H1 (cell line): ENCODE data around the gene UTP3. TPM values are rescaled to one million over a fixed set of nuclear protein-coding genes. Genes with fewer than 3 reads are reported as not detected.

ENCODE experiments used
- CTCF ChIA-PET: fragments of 300-600 bp; sonication (Branson Sonifier 250); formaldehyde crosslinking; loops from one replicate; lab custom pipeline; 2021; ENCODE audit not compliant: partially characterized antibody; lab: Charles Lee
- POLR2A ChIA-PET: fragments of 300-600 bp; sonication (Branson Sonifier 250); formaldehyde crosslinking; loops from one replicate; lab custom pipeline; 2021; ENCODE audit warnings: inconsistent platforms; ENCODE audit not compliant: partially characterized antibody; lab: Charles Lee
- DNase-seq, 2 experiments: peaks; one replicate each; pipeline versions ENCODE4 v3.0.0 to v3.0.0-alpha.2; 2010 to 2022; ENCODE audit warnings: low spot score in 2 of 2, low read depth in 1 of 2, mixed read lengths in 1 of 2
- FAIRE-seq: peaks from 2 replicates; lab custom pipeline; 2011; peaks lifted over from hg19 to GRCh38; lab: Jason Lieb, UNC
- H2AFZ ChIP-seq: 2 replicates; pipeline ENCODE4 v1.8.1; 2012; ENCODE audit warnings: low read length, inconsistent platforms
- H2AK5ac ChIP-seq: 2 replicates; pipeline ENCODE4 v1.6.1; 2013; ENCODE audit warnings: low read depth, low read length
- H2BK120ac ChIP-seq: replicated peaks from 2 replicates; pipeline ENCODE3; 2013; ENCODE audit warnings: low read depth, low read length, inconsistent platforms
- H2BK12ac ChIP-seq: 2 replicates; pipeline ENCODE4 v1.6.1; 2013; ENCODE audit warnings: low read depth, low read length
- H2BK15ac ChIP-seq: 2 replicates; pipeline ENCODE4 v1.6.1; 2013; ENCODE audit warnings: low read length
- H2BK20ac ChIP-seq: 2 replicates; pipeline ENCODE4 v1.6.1; 2013; ENCODE audit warnings: low read length
- H2BK5ac ChIP-seq: 2 replicates; pipeline ENCODE4 v1.6.1; 2013; ENCODE audit warnings: low read depth, low read length
- H3K14ac ChIP-seq: 2 replicates; pipeline ENCODE4 v1.6.1; 2013; ENCODE audit warnings: inconsistent platforms; ENCODE audit not compliant: insufficient read length
- H3K18ac ChIP-seq: 2 replicates; pipeline ENCODE4 v1.6.1; 2013; ENCODE audit warnings: low read length; ENCODE audit errors: extremely low read depth
- H3K23ac ChIP-seq: 2 replicates; pipeline ENCODE4 v1.6.1; 2013; ENCODE audit warnings: inconsistent platforms; ENCODE audit not compliant: insufficient read length
- H3K23me2 ChIP-seq: 2 replicates; pipeline ENCODE4 v1.6.1; 2013; ENCODE audit warnings: low read depth, low read length
- H3K27ac ChIP-seq: 2 replicates; pipeline ENCODE4 v1.6.1; 2011; ENCODE audit warnings: low read depth, low read length, inconsistent platforms
- H3K27me3 ChIP-seq, 4 experiments: replicated peaks in 1 of 4; 1 replicate in 1 of 4; 2 replicates in 3 of 4; pipeline versions ENCODE4 v1.6.1 to v1.8.1; 2011 to 2013; ENCODE audit warnings: low read length in 3 of 4, mild to moderate bottlenecking in 3 of 4, inconsistent platforms in 2 of 4, mixed read lengths in 2 of 4, moderate library complexity in 1 of 4; ENCODE audit not compliant: control insufficient read depth in 3 of 4, insufficient read depth in 3 of 4; ENCODE audit errors: extremely low read depth in 1 of 4
- H3K36me3 ChIP-seq, 4 experiments: 2 replicates each; pipeline versions ENCODE4 v1.6.1 to v1.8.1; 2011 to 2013; ENCODE audit warnings: mild to moderate bottlenecking in 4 of 4, low read length in 3 of 4, moderate library complexity in 2 of 4, control low read depth in 1 of 4, inconsistent platforms in 1 of 4; ENCODE audit not compliant: insufficient read depth in 4 of 4, control insufficient read depth in 2 of 4
- H3K4ac ChIP-seq: replicated peaks from 2 replicates; pipeline ENCODE3; 2013; ENCODE audit warnings: low read length, low read depth, mixed read lengths, inconsistent platforms; ENCODE audit not compliant: insufficient read length
- H3K4me1 ChIP-seq, 4 experiments: replicated peaks in 1 of 4; 1 replicate in 1 of 4; 2 replicates in 3 of 4; pipeline versions ENCODE4 v1.6.1 to v1.8.1; 2011 to 2013; ENCODE audit warnings: low read length in 3 of 4, inconsistent platforms in 2 of 4, mixed read lengths in 1 of 4; ENCODE audit not compliant: insufficient read depth in 4 of 4, control insufficient read depth in 3 of 4
- H3K4me2 ChIP-seq, 2 experiments: 2 replicates each; pipeline versions ENCODE4 v1.6.1 to v1.8.1; 2011 to 2013; ENCODE audit warnings: low read depth in 2 of 2, low read length in 2 of 2, control low read depth in 1 of 2, inconsistent platforms in 1 of 2, mild to moderate bottlenecking in 1 of 2; ENCODE audit not compliant: insufficient read depth in 1 of 2
- H3K4me3 ChIP-seq, 4 experiments: fragments of 200-600, 300-600 bp in 1 of 4; sonication (generic), shearing (Covaris generic), sonication (Bioruptor Twin) in 1 of 4; 2 replicates each; pipeline versions ENCODE4 v1.5.1 to v1.8.1; 2011 to 2016; ENCODE audit warnings: low read length in 4 of 4, low read depth in 3 of 4, control low read depth in 2 of 4, inconsistent platforms in 2 of 4, mild to moderate bottlenecking in 2 of 4, mixed read lengths in 1 of 4, moderate library complexity in 1 of 4; ENCODE audit not compliant: insufficient read depth in 2 of 4; ENCODE audit errors: extremely low read depth in 1 of 4
- H3K56ac ChIP-seq: replicated peaks from 2 replicates; pipeline ENCODE3; 2013; ENCODE audit warnings: low read depth, mild to moderate bottlenecking, mixed read lengths, low read length, inconsistent platforms; ENCODE audit not compliant: insufficient read length
- H3K79me1 ChIP-seq: 2 replicates; pipeline ENCODE4 v1.6.1; 2013; ENCODE audit warnings: low read depth, low read length, control low read depth
- H3K79me2 ChIP-seq, 2 experiments: 2 replicates each; pipeline versions ENCODE4 v1.6.1 to v1.8.1; 2012 to 2013; ENCODE audit warnings: low read length in 2 of 2, mild to moderate bottlenecking in 2 of 2, inconsistent platforms in 1 of 2; ENCODE audit not compliant: insufficient read depth in 2 of 2, control insufficient read depth in 1 of 2
- H3K9ac ChIP-seq, 4 experiments: replicated peaks in 1 of 4; 1 replicate in 1 of 4; 2 replicates in 3 of 4; pipeline versions ENCODE4 v1.6.1 to v1.8.1; 2011 to 2013; ENCODE audit warnings: low read depth in 3 of 4, low read length in 3 of 4, control low read depth in 2 of 4, mild to moderate bottlenecking in 2 of 4, moderate library complexity in 2 of 4, inconsistent platforms in 1 of 4; ENCODE audit errors: extremely low read depth in 1 of 4
- H3K9me3 ChIP-seq, 2 experiments: 2 replicates each; pipeline versions ENCODE4 v1.6.1 to v1.8.1; 2012 to 2013; ENCODE audit warnings: mild to moderate bottlenecking in 2 of 2, moderate library complexity in 2 of 2, control low read depth in 1 of 2, inconsistent platforms in 1 of 2, low read depth in 1 of 2, low read length in 1 of 2, mixed read lengths in 1 of 2; ENCODE audit not compliant: insufficient read depth in 2 of 2
- H4K20me1 ChIP-seq, 2 experiments: replicated peaks in 1 of 2; 2 replicates each; pipeline versions ENCODE3 to v1.8.1; 2011 to 2013; ENCODE audit warnings: inconsistent platforms in 2 of 2, low read length in 2 of 2, mild to moderate bottlenecking in 1 of 2; ENCODE audit not compliant: insufficient read depth in 2 of 2, control insufficient read depth in 1 of 2
- H4K5ac ChIP-seq: 2 replicates; pipeline ENCODE4 v1.6.1; 2013; ENCODE audit warnings: low read length, low read depth, mixed read lengths, inconsistent platforms; ENCODE audit not compliant: insufficient read length
- H4K8ac ChIP-seq: 2 replicates; pipeline ENCODE4 v1.8.0; 2013; ENCODE audit warnings: mild to moderate bottlenecking, moderate library complexity, low read length, inconsistent platforms; ENCODE audit not compliant: insufficient read depth; ENCODE audit errors: extremely low read depth
- H4K91ac ChIP-seq: replicated peaks from 2 replicates; pipeline ENCODE3; 2013; ENCODE audit warnings: low read length, mixed read lengths, inconsistent platforms; ENCODE audit not compliant: insufficient read length
- BACH1 ChIP-seq: IDR thresholded peaks from 2 replicates; pipeline ENCODE4 v1.6.1; 2012; ENCODE audit warnings: low read length, improper control_type of control experiment
- EP300 ChIP-seq, 2 experiments: IDR thresholded peaks; 1 replicate in 1 of 2; 2 replicates in 1 of 2; pipeline ENCODE4 v1.6.1; 2011 to 2012; ENCODE audit warnings: low read depth in 2 of 2, low read length in 2 of 2, mild to moderate bottlenecking in 2 of 2, borderline replicate concordance in 1 of 2, inconsistent platforms in 1 of 2, moderate library complexity in 1 of 2
- GTF2F1 ChIP-seq: IDR thresholded peaks from 2 replicates; pipeline ENCODE4 v1.6.1; 2012; ENCODE audit warnings: low read depth, low read length, improper control_type of control experiment, borderline replicate concordance
- HDAC2 ChIP-seq, 2 experiments: fragments of 300-600 bp in 1 of 2; sonication (generic) in 1 of 2; IDR thresholded peaks; 2 replicates each; pipeline ENCODE4 v1.6.1; 2011 to 2012; ENCODE audit warnings: low read depth in 2 of 2, low read length in 2 of 2, mild to moderate bottlenecking in 2 of 2, moderate library complexity in 2 of 2, borderline replicate concordance in 1 of 2, inconsistent platforms in 1 of 2
- HDAC6 ChIP-seq: IDR thresholded peaks from one replicate; pipeline ENCODE4 v1.7.1; 2012; ENCODE audit warnings: low read depth, mild to moderate bottlenecking, inconsistent platforms, low read length, moderate library complexity
- JUN ChIP-seq: IDR thresholded peaks from 2 replicates; pipeline ENCODE4 v1.6.1; 2011; ENCODE audit warnings: low read depth, mild to moderate bottlenecking, improper control_type of control experiment, low read length
- KDM5A ChIP-seq: fragments of 200-600 bp; IDR thresholded peaks from 2 replicates; pipeline ENCODE4 v1.7.1; 2012; ENCODE audit warnings: mild to moderate bottlenecking, low read length, inconsistent platforms, mixed read lengths
- RFX5 ChIP-seq: IDR thresholded peaks from 2 replicates; pipeline ENCODE4 v1.6.1; 2011; ENCODE audit warnings: low read depth, low read length, improper control_type of control experiment, borderline replicate concordance
- SAP30 ChIP-seq: fragments of 300-600 bp; sonication (generic); IDR thresholded peaks from 2 replicates; pipeline ENCODE4 v1.7.1; 2012; ENCODE audit warnings: low read length, moderate library complexity, mild to moderate bottlenecking, inconsistent platforms; ENCODE audit not compliant: insufficient read depth, insufficient replicate concordance
- SIX5 ChIP-seq: IDR thresholded peaks from 2 replicates; pipeline ENCODE4 v1.6.1; 2011; ENCODE audit warnings: mild to moderate bottlenecking, low read depth, low read length
- SP2 ChIP-seq: IDR thresholded peaks from 2 replicates; pipeline ENCODE4 v1.6.1; 2012; ENCODE audit warnings: mild to moderate bottlenecking, low read length, inconsistent platforms
- TCF12 ChIP-seq: IDR thresholded peaks from 2 replicates; pipeline ENCODE4 v1.6.1; 2011; ENCODE audit warnings: low read depth, mild to moderate bottlenecking, low read length
- WGBS, 2 experiments: shearing (Covaris generic) in 1 of 2; methylation state at CpG; one replicate each; pipeline versions ENCODE4 v1.1.6 to v1.1.7; 2013 to 2015; ENCODE audit warnings: low lambda C conversion rate in 2 of 2, mixed read lengths in 2 of 2, inconsistent platforms in 1 of 2, low coverage in 1 of 2, missing lambda C conversion rate in 1 of 2; ENCODE audit not compliant: insufficient replicate concordance in 2 of 2, insufficient coverage in 1 of 2, insufficient read length in 1 of 2; ENCODE audit errors: extremely low coverage in 1 of 2, missing lambda C conversion rate in 1 of 2; 5-methylcytosine and 5-hydroxymethylcytosine counted together
- polyA plus RNA-seq, 7 experiments: library from polyadenylated mRNA; depleted of rRNA in 3 of 7; stranded (reverse) in 5 of 7; unstranded in 2 of 7; fragments of >200 nt in 5 of 7; fragments of 200-250 nt in 2 of 7; gene quantifications; 1 replicate in 5 of 7; 2 replicates in 1 of 7; 4 replicates in 1 of 7; pipeline versions ENCODE4 v1.2.1 to v1.2.3, GENCODE V29; 2011 to 2013; ENCODE audit warnings: missing spikeins in 2 of 7, mixed read lengths in 2 of 7
- total RNA-seq: library from RNA; stranded (reverse); fragmentation: NEBNext Ultra II Directional; extraction: Animal tissue kit (Norgen Biotek cat#: 25700); gene quantifications from 2 replicates; pipeline ENCODE4 v1.2.1, GENCODE V29; 2021
- TF ChIP-seq, protein P1 (sequence below): IDR thresholded peaks from 2 replicates; pipeline ENCODE4 v1.6.1; 2012; ENCODE audit warnings: inconsistent platforms

Gene UTP3
- total and polyA plus RNA-seq, 2 of the 8 experiments (the other 6 are each of a cell fraction or from before 2014, with no cell fraction given) = 11.2 to 51.3 TPM

DNA sequence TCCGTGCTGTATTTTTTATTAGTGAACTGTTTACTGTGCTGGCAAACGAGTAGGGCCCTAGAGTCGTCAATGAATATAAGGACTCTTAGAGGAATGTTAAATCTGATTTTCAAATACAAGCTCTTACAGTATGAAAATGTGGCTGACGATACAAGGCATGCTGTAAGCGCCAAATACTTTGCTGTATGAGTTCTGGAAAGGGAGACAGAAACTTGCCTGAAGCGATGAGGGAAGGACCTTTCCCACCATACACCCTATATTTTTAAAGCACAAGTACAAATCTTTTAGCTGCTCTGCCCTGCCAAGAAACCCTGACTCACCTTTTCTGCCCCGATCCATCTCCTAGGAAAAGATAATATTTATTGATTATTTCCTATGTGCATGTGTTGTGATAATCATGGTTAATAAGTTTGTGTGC, 17.7 kb downstream of the UTP3 start:
- Histone ChIP-seq H2AFZ (no peak overlapping the region), H3K14ac (no peak overlapping the region), H3K4me1 (peaks cover 0 to 11% (median 6%) of the 10 kb centered on the region in 4 experiments; a peak in 5 of 7 replicates), H3K4ac (no peak overlapping the region), H2BK5ac (no peak overlapping the region), H4K91ac (no peak overlapping the region), H2BK12ac (no peak overlapping the region), H4K20me1 (no peaks in the 10 kb centered on the region), H3K4me3 (peak overlapping the region; percentile 51 to 71 (median 68)), H3K9ac (peak overlapping the region in 1 of 4 experiments; percentile 74; a peak in 2 of 7 replicates), H4K5ac (no peak overlapping the region), H3K79me1 (no peaks in the 10 kb centered on the region), H2BK15ac (no peak overlapping the region), H3K18ac (no peak overlapping the region), H3K36me3 (no peaks in the 10 kb centered on the region), H2AK5ac (no peak overlapping the region), H3K27me3 (no peaks in the 10 kb centered on the region; a peak in 1 of 7 replicates), H4K8ac (no peak overlapping the region), H3K9me3 (no peaks in the 10 kb centered on the region), H2BK20ac (no peak overlapping the region), H2BK120ac (no peak overlapping the region), H3K23ac (no peak overlapping the region), H3K27ac (no peak overlapping the region), H3K56ac (no peak overlapping the region), H3K23me2 (peaks cover 3% of the 10 kb centered on the region; the same call in 1 of the 2 replicates), H3K4me2 (peak overlapping the region; percentile 81 to 90), H3K79me2 (peaks cover 0 to 35% of the 10 kb centered on the region in 2 experiments; a peak in 2 of 4 replicates)
- POLR2A ChIA-PET = interaction anchor here (1.0 to 5.2 kb wide), 10 partner anchors 9 to 166 kb away, joined by 3 to 86 read pairs (median 4); partner anchors contain the start of genes GRSF1, RUFY3 and UTP3
- no peak for DNase-seq
- 28% methylated on average over 7 of the region's 7 CpGs; no CpG with 5 or more reads in 1 of the 2 experiments for WGBS, 2 experiments
- CTCF ChIA-PET = interaction anchor here (0.7 to 5.7 kb wide), 9 partner anchors 12 to 289 kb away, joined by 3 to 36 read pairs (median 4); partner anchors contain the start of genes RUFY3 and UTP3
- FAIRE-seq = no peak
- TF ChIP-seq BACH1 (no peak), SIX5 (no peak), EP300 (IDR thresholded peaks at IDR 0.05; ENCODE audit: borderline replicate concordance in 1 of 2, low read depth in 2 of 2, low read length in 2 of 2) (no peak), GTF2F1 (no peak), SAP30 (no peak), JUN (no peak), TCF12 (no peak), KDM5A (no peak), HDAC2 (IDR thresholded peaks at IDR 0.05; ENCODE audit: borderline replicate concordance in 1 of 2, low read depth in 2 of 2, low read length in 2 of 2) (no peak), SP2 (no peak), HDAC6 (no peak), RFX5 (no peak)
- TF ChIP-seq, protein P1, sequence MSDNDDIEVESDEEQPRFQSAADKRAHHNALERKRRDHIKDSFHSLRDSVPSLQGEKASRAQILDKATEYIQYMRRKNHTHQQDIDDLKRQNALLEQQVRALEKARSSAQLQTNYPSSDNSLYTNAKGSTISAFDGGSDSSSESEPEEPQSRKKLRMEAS = no peak
